K562 (cell line): ENCODE measurements around the gene POLR1B. TPM values are rescaled to one million over a fixed set of nuclear protein-coding genes. Genes with fewer than 3 reads are reported as not detected.
A peak's percentile ranks its signal among the peaks of the same experiment; 100 is the strongest.

Experiments
- ATAC-seq: fragments of 200-7000 bp; cut with Tn5 transposase; 3 replicates; pipeline ENCODE4 v1.9.1; 2020; ENCODE audit warnings: moderate library complexity
- BruUV-seq: library from RNA; stranded (reverse); fragments of 400-500 nt; replicated peaks from 2 replicates; lab custom pipeline; 2021; lab: Mats Ljungman, UMichigan
- CTCF ChIA-PET: fragments of 300-600 bp; formaldehyde crosslinking; extraction: SDS; loops from one replicate; lab custom pipeline; 2021; ENCODE audit warnings: low intra/inter-chr PET ratio; lab: Yijun Ruan, JAX
- POLR2A ChIA-PET: fragments of 300-600, 350-650 bp; sonication (Branson Sonifier 250); formaldehyde crosslinking; extraction: SDS; loops from one replicate; lab custom pipeline; 2021; ENCODE audit warnings: antibody characterized with exemption, inconsistent platforms; lab: Yijun Ruan, JAX
- DNase-seq, 4 experiments: peaks; one replicate each; pipeline versions ENCODE4 v3.0.0 to v3.0.0-alpha.2; 2011 to 2018; ENCODE audit warnings: low spot score in 3 of 4, mixed read lengths in 3 of 4; ENCODE audit errors: extremely low read depth in 1 of 4
- FAIRE-seq: peaks from 2 replicates; lab custom pipeline; 2011; peaks lifted over from hg19 to GRCh38; lab: Jason Lieb, UNC
- H2AFZ ChIP-seq: 2 replicates; pipeline ENCODE4 v1.6.0; 2011; ENCODE audit warnings: low read depth, low read length, control low read depth, inconsistent platforms
- H3K27ac ChIP-seq: fragments of 200-600 bp; 3 replicates; pipeline ENCODE4 v1.8.0; 2011; ENCODE audit warnings: low read depth, mild to moderate bottlenecking, control low read depth, inconsistent platforms, low read length, moderate library complexity, mixed read lengths; ENCODE audit errors: extremely low read depth
- H3K27me3 ChIP-seq, 2 experiments: fragments of 300-600 bp in 1 of 2; 2 replicates in 1 of 2; 3 replicates in 1 of 2; pipeline versions ENCODE4 v1.6.0 to v1.8.0; 2011; ENCODE audit warnings: inconsistent platforms in 2 of 2, low read length in 2 of 2, mild to moderate bottlenecking in 1 of 2, mixed read lengths in 1 of 2, moderate library complexity in 1 of 2; ENCODE audit not compliant: control insufficient read depth in 2 of 2, insufficient read depth in 2 of 2
- H3K36me3 ChIP-seq: fragments of 300-600 bp; 3 replicates; pipeline ENCODE4 v1.8.0; 2011; ENCODE audit warnings: mild to moderate bottlenecking, low read length, inconsistent platforms; ENCODE audit not compliant: control insufficient read depth, insufficient read depth
- H3K4me1 ChIP-seq, 2 experiments: fragments of 200-600 bp in 1 of 2; replicated peaks in 1 of 2; 2 replicates in 1 of 2; 3 replicates in 1 of 2; pipeline versions ENCODE4 v1.5.1 to v1.8.0; 2011; ENCODE audit warnings: inconsistent platforms in 2 of 2, low read length in 2 of 2, mild to moderate bottlenecking in 1 of 2, mixed read lengths in 1 of 2, moderate library complexity in 1 of 2; ENCODE audit not compliant: control insufficient read depth in 2 of 2, insufficient read depth in 2 of 2
- H3K4me2 ChIP-seq: 2 replicates; pipeline ENCODE4 v1.6.1; 2011; ENCODE audit warnings: low read length, control low read depth, inconsistent platforms, mixed read lengths; ENCODE audit not compliant: insufficient read depth
- H3K4me3 ChIP-seq: fragments of 200-600 bp; sonication (generic), shearing (Covaris generic); 2 replicates; pipeline ENCODE4 v1.5.1; 2016; ENCODE audit warnings: control low read depth, inconsistent platforms
- H3K79me2 ChIP-seq: fragments of 200-600 bp; 3 replicates; pipeline ENCODE4 v1.8.0; 2011; ENCODE audit warnings: low read length, inconsistent platforms; ENCODE audit not compliant: control insufficient read depth, insufficient read depth
- H3K9ac ChIP-seq, 2 experiments: 2 replicates each; pipeline versions ENCODE4 v1.6.0 to v1.6.1; 2011; ENCODE audit warnings: low read depth in 2 of 2, low read length in 2 of 2, control low read depth in 1 of 2, inconsistent platforms in 1 of 2, mild to moderate bottlenecking in 1 of 2, mixed read lengths in 1 of 2; ENCODE audit not compliant: insufficient read depth in 1 of 2
- H3K9me1 ChIP-seq: one replicate; pipeline ENCODE4 v1.6.0; 2011; ENCODE audit warnings: inconsistent platforms, mild to moderate bottlenecking, low read length, moderate library complexity; ENCODE audit not compliant: control insufficient read depth, insufficient read depth
- H3K9me3 ChIP-seq: replicated peaks from 2 replicates; pipeline ENCODE4 v1.5.1; 2011; ENCODE audit warnings: low read depth, low read length, inconsistent platforms; ENCODE audit not compliant: control insufficient read depth, insufficient read depth
- H4K20me1 ChIP-seq: replicated peaks from 2 replicates; pipeline ENCODE4 v1.6.1; 2011; ENCODE audit warnings: low read length, inconsistent platforms, mixed read lengths; ENCODE audit not compliant: control insufficient read depth, insufficient read depth
- CREBBP ChIP-seq: IDR thresholded peaks from one replicate; pipeline ENCODE4 v1.6.1; 2012; ENCODE audit warnings: low read depth, mild to moderate bottlenecking, control low read depth, inconsistent platforms, low read length
- CSDE1 ChIP-seq, 2 experiments: fragments of 450-650 bp; IDR thresholded peaks; 2 replicates each; pipeline ENCODE4 v1.6.1; 2016; ENCODE audit warnings: mild to moderate bottlenecking in 1 of 2
- GTF2E2 ChIP-seq: fragments of 200-800 bp; sonication (Bioruptor generic); IDR thresholded peaks from 2 replicates; pipeline ENCODE4 v1.6.1; 2016; ENCODE audit warnings: missing genetic modification characterization, missing compliant biosample characterization
- GTF2F1 ChIP-seq: IDR thresholded peaks from 2 replicates; pipeline ENCODE4 v1.6.1; 2011; ENCODE audit warnings: low read depth, low read length, improper control_type of control experiment
- PHF20 ChIP-seq: fragments of 450-650 bp; IDR thresholded peaks from 2 replicates; pipeline ENCODE4 v1.6.1; 2018; ENCODE audit not compliant: partially characterized antibody
- POLR2AphosphoS5 ChIP-seq: IDR thresholded peaks from 2 replicates; pipeline ENCODE4 v1.6.1; 2011; ENCODE audit warnings: mild to moderate bottlenecking, low read depth, low read length, moderate library complexity; ENCODE audit not compliant: control insufficient read depth, insufficient read depth
- SMARCB1 ChIP-seq: IDR thresholded peaks from 2 replicates; pipeline ENCODE4 v1.6.1; 2011; ENCODE audit warnings: improper control_type of control experiment, low read depth; ENCODE audit not compliant: insufficient read length
- ZNF239 ChIP-seq: fragments of 250-450 bp; sonication (Bioruptor Pico); IDR thresholded peaks from 2 replicates; pipeline ENCODE4 v1.4.0; 2020; ENCODE audit warnings: mild to moderate bottlenecking
- ZNF324 ChIP-seq: fragments of 250-450 bp; sonication (Bioruptor Pico); IDR thresholded peaks from 2 replicates; pipeline ENCODE4 v1.4.0; 2020; ENCODE audit warnings: mild to moderate bottlenecking
- ZNF707 ChIP-seq: fragments of 250-450 bp; sonication (Bioruptor Pico); conservative IDR thresholded peaks from 2 replicates; pipeline ENCODE4 v1.8.0; 2022; ENCODE audit warnings: inconsistent platforms, mild to moderate bottlenecking, moderate library complexity
- ZNF75A ChIP-seq: fragments of 450-650 bp; formaldehyde crosslinking; IDR thresholded peaks from 2 replicates; pipeline ENCODE4 v1.4.0; 2020; ENCODE audit warnings: mild to moderate bottlenecking
- WGBS: fragments of 100-300 bp; shearing (Covaris generic); methylation state at CpG from one replicate; pipeline ENCODE4 v1.1.6; 2016; ENCODE audit warnings: low coverage, mixed read lengths; ENCODE audit not compliant: insufficient coverage; ENCODE audit errors: missing lambda C conversion rate; 5-methylcytosine and 5-hydroxymethylcytosine counted together
- in situ Hi-C: fragments of 300-500 bp; cut with MboI; formaldehyde crosslinking; loops from 4 replicates; pipeline ENCODE4 v1.15.0; 2018; ENCODE audit warnings: inconsistent platforms, mixed read lengths
- intact Hi-C: fragments of 100-400 bp; cut with micrococcal nuclease; formaldehyde crosslinking; loops from 2 replicates; pipeline ENCODE4 v1.14.2; 2022
- polyA plus RNA-seq, 8 experiments: library from polyadenylated mRNA; depleted of rRNA in 4 of 8; stranded (reverse) in 5 of 8; unstranded in 3 of 8; fragments of >200 nt; fragmentation: Nextera tagmentation in 2 of 8; fragmentation: Illumina TruSeq in 1 of 8; extraction: Ambion mirVana in 2 of 8; extraction: Trizol in 1 of 8; gene quantifications; 2 replicates each; pipeline versions ENCODE4 v1.2.1 to v1.2.3, GENCODE V29; 2011 to 2014; ENCODE audit warnings: inconsistent platforms in 1 of 8, missing spikeins in 1 of 8
- total RNA-seq, 7 experiments: library from RNA; depleted of rRNA in 6 of 7; stranded (reverse); fragments of >200 nt in 6 of 7; fragmentation: Illumina TruSeq in 2 of 7; extraction: Trizol in 2 of 7; gene quantifications; 2 replicates each; pipeline versions ENCODE4 v1.2.1 to v1.2.3, GENCODE V29; 2011 to 2021; ENCODE audit warnings: low replicate concordance in 1 of 7
- TF ChIP-seq, protein P1 (sequence below): sonication (generic); formaldehyde crosslinking; IDR thresholded peaks from 2 replicates; pipeline ENCODE4 v1.8.0; 2023; ENCODE audit warnings: mild to moderate bottlenecking, missing genetic modification reagents
- TF ChIP-seq, protein P2 (sequence below), 2 experiments: fragments of 250-450 bp in 1 of 2; fragments of 450-650 bp in 1 of 2; sonication (Bioruptor Pico) in 1 of 2; IDR thresholded peaks; 2 replicates each; pipeline versions ENCODE4 v1.6.1 to v1.8.0; 2016 to 2021; ENCODE audit warnings: mild to moderate bottlenecking in 2 of 2, moderate library complexity in 2 of 2, missing compliant biosample characterization in 1 of 2, missing genetic modification characterization in 1 of 2

The POLR1B gene
- total and polyA plus RNA-seq, 9 of the 15 experiments (the other 6 are each of a cell fraction or from before 2014, with no cell fraction given), result 19.8 to 55.1 (median 40.2) TPM

GRCh38 chr2:112601754-112602153 is 59.5 kb downstream of the POLR1B start:
- intact Hi-C loops, result loop anchor here (5.0 kb wide), 2 partner anchors 281 to 341 kb away; no protein-coding TSS in a partner anchor
- in situ Hi-C loops, result loop anchor here (5.0 to 25.0 kb wide), 2 partner anchors 126 to 286 kb away; no protein-coding TSS in a partner anchor
- no TSS peak for BruUV-seq
- Histone ChIP-seq H3K9ac (peak overlapping the region in 1 of 2 experiments; percentile 11; a peak in 1 of 4 replicates), H3K36me3 (no peaks in the 10 kb centered on the region), H3K4me1 (peaks cover 0 to 3% of the 10 kb centered on the region in 2 experiments; a peak in 2 of 5 replicates), H3K4me3 (no peak overlapping the region), H3K27ac (no peak overlapping the region), H3K9me1 (no peaks in the 10 kb centered on the region), H3K27me3 (no peaks in the 10 kb centered on the region), H2AFZ (no peak overlapping the region), H3K4me2 (no peak overlapping the region), H3K79me2 (no peaks in the 10 kb centered on the region), H4K20me1 (no peaks in the 10 kb centered on the region), H3K9me3 (no peaks in the 10 kb centered on the region)
- TF ChIP-seq, protein P1, sequence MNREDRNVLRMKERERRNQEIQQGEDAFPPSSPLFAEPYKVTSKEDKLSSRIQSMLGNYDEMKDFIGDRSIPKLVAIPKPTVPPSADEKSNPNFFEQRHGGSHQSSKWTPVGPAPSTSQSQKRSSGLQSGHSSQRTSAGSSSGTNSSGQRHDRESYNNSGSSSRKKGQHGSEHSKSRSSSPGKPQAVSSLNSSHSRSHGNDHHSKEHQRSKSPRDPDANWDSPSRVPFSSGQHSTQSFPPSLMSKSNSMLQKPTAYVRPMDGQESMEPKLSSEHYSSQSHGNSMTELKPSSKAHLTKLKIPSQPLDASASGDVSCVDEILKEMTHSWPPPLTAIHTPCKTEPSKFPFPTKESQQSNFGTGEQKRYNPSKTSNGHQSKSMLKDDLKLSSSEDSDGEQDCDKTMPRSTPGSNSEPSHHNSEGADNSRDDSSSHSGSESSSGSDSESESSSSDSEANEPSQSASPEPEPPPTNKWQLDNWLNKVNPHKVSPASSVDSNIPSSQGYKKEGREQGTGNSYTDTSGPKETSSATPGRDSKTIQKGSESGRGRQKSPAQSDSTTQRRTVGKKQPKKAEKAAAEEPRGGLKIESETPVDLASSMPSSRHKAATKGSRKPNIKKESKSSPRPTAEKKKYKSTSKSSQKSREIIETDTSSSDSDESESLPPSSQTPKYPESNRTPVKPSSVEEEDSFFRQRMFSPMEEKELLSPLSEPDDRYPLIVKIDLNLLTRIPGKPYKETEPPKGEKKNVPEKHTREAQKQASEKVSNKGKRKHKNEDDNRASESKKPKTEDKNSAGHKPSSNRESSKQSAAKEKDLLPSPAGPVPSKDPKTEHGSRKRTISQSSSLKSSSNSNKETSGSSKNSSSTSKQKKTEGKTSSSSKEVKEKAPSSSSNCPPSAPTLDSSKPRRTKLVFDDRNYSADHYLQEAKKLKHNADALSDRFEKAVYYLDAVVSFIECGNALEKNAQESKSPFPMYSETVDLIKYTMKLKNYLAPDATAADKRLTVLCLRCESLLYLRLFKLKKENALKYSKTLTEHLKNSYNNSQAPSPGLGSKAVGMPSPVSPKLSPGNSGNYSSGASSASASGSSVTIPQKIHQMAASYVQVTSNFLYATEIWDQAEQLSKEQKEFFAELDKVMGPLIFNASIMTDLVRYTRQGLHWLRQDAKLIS (CRISPR knock-in tag), result no peak
- TF ChIP-seq ZNF707 (no peak), CREBBP (no peak), PHF20 (no peak), ZNF239 (no peak), POLR2AphosphoS5 (no peak), ZNF75A (CRISPR knock-in tag) (no peak), ZNF324 (CRISPR knock-in tag) (no peak), GTF2F1 (no peak), CSDE1 (IDR thresholded peaks at IDR 0.05) (no peak), SMARCB1 (no peak), GTF2E2 (tag) (no peak)
- TF ChIP-seq, protein P2, sequence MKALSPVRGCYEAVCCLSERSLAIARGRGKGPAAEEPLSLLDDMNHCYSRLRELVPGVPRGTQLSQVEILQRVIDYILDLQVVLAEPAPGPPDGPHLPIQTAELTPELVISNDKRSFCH (CRISPR knock-in tag; IDR thresholded peaks at IDR 0.05), result no peak
- TF ChIP-seq, protein P2 (tag; IDR thresholded peaks at IDR 0.05), result no peak
- ATAC-seq (no peak), FAIRE-seq (no peak), DNase-seq (no peak)
- ChIA-PET POLR2A (no interaction called here), CTCF (no interaction called here)
- WGBS, result 83% methylated on average over 3 of the region's 3 CpGs
